Measurements from ENCODE around the gene CCT7. TPM values are rescaled to one million over a fixed set of nuclear protein-coding genes. Genes with fewer than 3 reads are reported as not detected.

The CCT7 gene
- total RNA-seq, 2 donors from 2014 or later = 347 to 391 TPM

GRCh38 chr2:73279852-73280251 is 45.7 kb downstream of the CCT7 start:
- no peak overlapping the region for H3K4me3 Mint-ChIP-seq
- DNase-seq = peak; percentile 52
- 50 to 74% methylated on average over 1 to 9 of the region's 9 CpGs for WGBS, 2 experiments (ENCODE audit: insufficient coverage in 1 of 2, insufficient read length in 1 of 2)

GRCh38 chr2:73281244-73281643 is 47.1 kb downstream of the CCT7 start:
- no peak for DNase-seq
- Histone ChIP-seq H3K4me1 (ENCODE audit: control insufficient read depth, insufficient read depth, low read length) (peaks cover 5% of the 10 kb centered on the region), H3K27ac (ENCODE audit: low read depth, low read length) (no peak overlapping the region), H3K36me3 (ENCODE audit: control insufficient read depth, insufficient read depth, low read length) (no peaks in the 10 kb centered on the region), H3K27me3 (ENCODE audit: control insufficient read depth, insufficient read depth, low read length, poor library complexity, severe bottlenecking) (peaks cover 25% of the 10 kb centered on the region), H3K9ac (ENCODE audit: extremely low read depth, low read length, poor library complexity, severe bottlenecking) (no peak overlapping the region), H3K4me3 (ENCODE audit: low read length) (no peak overlapping the region), H3K9me3 (ENCODE audit: control insufficient read depth, low read length) (no peaks in the 10 kb centered on the region)
- no peaks in the 10 kb centered on the region for H3K9me3 Mint-ChIP-seq
- no peak overlapping the region for H3K4me3 Mint-ChIP-seq
- H3K27ac Mint-ChIP-seq = no peak overlapping the region
- no peaks in the 10 kb centered on the region for H3K36me3 Mint-ChIP-seq (ENCODE audit: low read depth)
- peaks cover 5% of the 10 kb centered on the region for H3K4me1 Mint-ChIP-seq
- TF ChIP-seq CTCF (conservative IDR thresholded peaks at IDR 0.05) = no peak
- peaks cover 17% of the 10 kb centered on the region for H3K27me3 Mint-ChIP-seq (ENCODE audit: insufficient read depth)

More at GRCh38 chr2:73279852-73280251, 45.7 kb downstream of the CCT7 start:
- H3K4me1 ChIP-seq (ENCODE audit: control insufficient read depth, insufficient read depth, low read length) = peaks cover 5% of the 10 kb centered on the region
- H3K27me3 ChIP-seq (ENCODE audit: control insufficient read depth, insufficient read depth, low read length, poor library complexity, severe bottlenecking) = peaks cover 11% of the 10 kb centered on the region
- peaks cover 5% of the 10 kb centered on the region for H3K4me1 Mint-ChIP-seq
- peaks cover 3% of the 10 kb centered on the region for H3K27me3 Mint-ChIP-seq (ENCODE audit: insufficient read depth)
- H3K9ac ChIP-seq (ENCODE audit: extremely low read depth, low read length, poor library complexity, severe bottlenecking) = no peak overlapping the region
- H3K27ac ChIP-seq (ENCODE audit: low read depth, low read length) = no peak overlapping the region
- peaks cover 2% of the 10 kb centered on the region for H3K36me3 Mint-ChIP-seq (ENCODE audit: low read depth)
- no peaks in the 10 kb centered on the region for H3K9me3 Mint-ChIP-seq
- no peak overlapping the region for H3K27ac Mint-ChIP-seq
- no peaks in the 10 kb centered on the region for H3K9me3 ChIP-seq (ENCODE audit: control insufficient read depth, low read length)
- TF ChIP-seq CTCF (conservative IDR thresholded peaks at IDR 0.05) = no peak
- H3K4me3 ChIP-seq (ENCODE audit: low read length) = no peak overlapping the region
- H3K36me3 ChIP-seq (ENCODE audit: control insufficient read depth, insufficient read depth, low read length) = no peaks in the 10 kb centered on the region

GRCh38 chr2:73282924-73283544 is 48.9 kb downstream of the CCT7 start:
- no peak overlapping the region for H3K27ac Mint-ChIP-seq
- H3K4me1 ChIP-seq (ENCODE audit: control insufficient read depth, insufficient read depth, low read length) = peaks cover 5% of the 10 kb centered on the region
- no peaks in the 10 kb centered on the region for H3K9me3 Mint-ChIP-seq
- H3K27me3 Mint-ChIP-seq (ENCODE audit: insufficient read depth) = peaks cover 32% of the 10 kb centered on the region
- H3K4me3 Mint-ChIP-seq = peak overlapping the region; percentile 64
- H3K36me3 ChIP-seq (ENCODE audit: control insufficient read depth, insufficient read depth, low read length) = no peaks in the 10 kb centered on the region
- DNase-seq = no peak
- H3K27ac ChIP-seq (ENCODE audit: low read depth, low read length) = no peak overlapping the region
- TF ChIP-seq CTCF (conservative IDR thresholded peaks at IDR 0.05) = peak; percentile 56
- H3K4me1 Mint-ChIP-seq = peaks cover 10% of the 10 kb centered on the region
- peak overlapping the region; percentile 80 for H3K4me3 ChIP-seq (ENCODE audit: low read length)
- H3K9me3 ChIP-seq (ENCODE audit: control insufficient read depth, low read length) = no peaks in the 10 kb centered on the region
- H3K9ac ChIP-seq (ENCODE audit: extremely low read depth, low read length, poor library complexity, severe bottlenecking) = no peak overlapping the region
- WGBS, 2 experiments (ENCODE audit: insufficient coverage in 1 of 2, insufficient read length in 1 of 2) = 80 to 94% methylated on average over 3 to 5 of the region's 5 CpGs
- H3K36me3 Mint-ChIP-seq (ENCODE audit: low read depth) = no peaks in the 10 kb centered on the region
- H3K27me3 ChIP-seq (ENCODE audit: control insufficient read depth, insufficient read depth, low read length, poor library complexity, severe bottlenecking) = peaks cover 41% of the 10 kb centered on the region

Measured in endodermal cell (in vitro differentiated cells).